ENCODE data around the gene PCGF5. TPM values are rescaled to one million over a fixed set of nuclear protein-coding genes. Genes with fewer than 3 reads are reported as not detected.

PCGF5 gene
- total and polyA plus RNA-seq, 2 of the 8 experiments (the other 6 are each of a cell fraction or from before 2014, with no cell fraction given): 5.8 to 8.4 TPM

DNA sequence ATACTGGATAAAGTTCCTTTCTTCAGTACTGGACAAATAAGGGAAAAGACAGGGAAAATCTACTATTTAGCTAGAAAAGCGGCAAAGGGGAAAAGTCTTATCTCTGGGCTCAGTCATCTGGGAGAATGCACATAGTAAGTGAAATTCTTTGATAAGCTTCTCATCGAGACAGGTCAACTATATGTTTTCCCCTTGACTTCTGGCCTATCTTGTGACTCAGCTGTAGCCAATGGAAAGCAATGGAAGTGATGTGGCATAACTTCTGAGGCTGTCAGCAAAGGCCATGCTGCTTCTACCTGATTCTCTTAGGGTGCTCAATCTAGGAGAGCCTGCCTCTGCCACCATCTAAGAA is 91.9 kb downstream of the PCGF5 start:
- Histone ChIP-seq H2BK5ac (ENCODE audit: low read depth, low read length) (no peak overlapping the region), H3K9me3 (ENCODE audit: insufficient read depth in 2 of 2, low read depth in 1 of 2, low read length in 1 of 2) (no peaks in the 10 kb centered on the region), H3K36me3 (ENCODE audit: control insufficient read depth in 2 of 4, insufficient read depth in 4 of 4, low read length in 3 of 4) (no peaks in the 10 kb centered on the region), H2AK5ac (ENCODE audit: low read depth, low read length) (no peak overlapping the region), H3K4ac (replicated peaks; ENCODE audit: insufficient read length, low read depth, low read length) (no peak overlapping the region), H3K23ac (ENCODE audit: insufficient read length) (no peak overlapping the region), H4K8ac (ENCODE audit: extremely low read depth, insufficient read depth, low read length) (no peak overlapping the region), H3K79me2 (ENCODE audit: control insufficient read depth in 1 of 2, insufficient read depth in 2 of 2, low read length in 2 of 2) (no peaks in the 10 kb centered on the region), H2BK12ac (ENCODE audit: low read depth, low read length) (no peak overlapping the region), H3K23me2 (ENCODE audit: low read depth, low read length) (no peaks in the 10 kb centered on the region), H3K14ac (ENCODE audit: insufficient read length) (no peak overlapping the region), H4K20me1 (replicated peaks in 1 of 2; ENCODE audit: control insufficient read depth in 1 of 2, insufficient read depth in 2 of 2, low read length in 2 of 2) (no peaks in the 10 kb centered on the region), H3K27me3 (replicated peaks in 1 of 4; ENCODE audit: control insufficient read depth in 3 of 4, extremely low read depth in 1 of 4, insufficient read depth in 3 of 4, low read length in 3 of 4) (peaks cover 0 to 1% (median 0%) of the 10 kb centered on the region in 4 experiments; a peak in 1 of 7 replicates), H4K91ac (replicated peaks; ENCODE audit: insufficient read length, low read length) (no peak overlapping the region), H3K4me1 (replicated peaks in 1 of 4; ENCODE audit: control insufficient read depth in 3 of 4, insufficient read depth in 4 of 4, low read length in 3 of 4) (no peaks in the 10 kb centered on the region), H2BK20ac (ENCODE audit: low read length) (no peak overlapping the region), H3K4me3 (ENCODE audit: extremely low read depth in 1 of 4, insufficient read depth in 2 of 4, low read depth in 3 of 4, low read length in 4 of 4) (no peak overlapping the region), H2BK120ac (replicated peaks; ENCODE audit: low read depth, low read length) (no peak overlapping the region), H3K4me2 (ENCODE audit: insufficient read depth in 1 of 2, low read depth in 2 of 2, low read length in 2 of 2) (no peak overlapping the region), H3K18ac (ENCODE audit: extremely low read depth, low read length) (no peak overlapping the region), H3K56ac (replicated peaks; ENCODE audit: insufficient read length, low read depth, low read length) (no peak overlapping the region), H3K79me1 (ENCODE audit: low read depth, low read length) (no peaks in the 10 kb centered on the region), H3K27ac (ENCODE audit: low read depth, low read length) (no peak overlapping the region), H3K9ac (replicated peaks in 1 of 4; ENCODE audit: extremely low read depth in 1 of 4, low read depth in 3 of 4, low read length in 3 of 4) (no peak overlapping the region), H2BK15ac (ENCODE audit: low read length) (no peak overlapping the region), H4K5ac (ENCODE audit: insufficient read length, low read depth, low read length) (no peak overlapping the region), H2AFZ (ENCODE audit: low read length) (no peak overlapping the region)
- CTCF ChIA-PET (ENCODE audit: partially characterized antibody): interaction anchor here (1.4 to 4.8 kb wide), 2 partner anchors 13 to 80 kb away, joined by 4 to 26 read pairs; no protein-coding TSS in a partner anchor
- POLR2A ChIA-PET (ENCODE audit: partially characterized antibody): no interaction called here
- FAIRE-seq: no peak
- WGBS, 2 experiments (ENCODE audit: extremely low coverage in 1 of 2, insufficient coverage in 1 of 2, insufficient read length in 1 of 2, insufficient replicate concordance in 2 of 2, low coverage in 1 of 2, low lambda C conversion rate in 2 of 2, missing lambda C conversion rate in 1 of 2): 85% methylated on average over 2 of the region's 2 CpGs; no CpG with 5 or more reads in 1 of the 2 experiments
- no peak for DNase-seq (ENCODE audit: low read depth in 1 of 2, low spot score in 2 of 2)
- TF ChIP-seq, protein P1, sequence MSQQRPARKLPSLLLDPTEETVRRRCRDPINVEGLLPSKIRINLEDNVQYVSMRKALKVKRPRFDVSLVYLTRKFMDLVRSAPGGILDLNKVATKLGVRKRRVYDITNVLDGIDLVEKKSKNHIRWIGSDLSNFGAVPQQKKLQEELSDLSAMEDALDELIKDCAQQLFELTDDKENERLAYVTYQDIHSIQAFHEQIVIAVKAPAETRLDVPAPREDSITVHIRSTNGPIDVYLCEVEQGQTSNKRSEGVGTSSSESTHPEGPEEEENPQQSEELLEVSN (IDR thresholded peaks at IDR 0.05): no peak
- no peak for TF ChIP-seq NRF1 (IDR thresholded peaks at IDR 0.05; ENCODE audit: low read depth, low read length)
